ENCODE results near the gene IPP. TPM values are rescaled to one million over a fixed set of nuclear protein-coding genes. Genes with fewer than 3 reads are reported as not detected.
"Not testable (repeated sequence)": the region's sequence is repeated elsewhere in the genome, so short reads cannot be mapped to it uniquely, and the experiment has no call there.

IPP gene
- total RNA-seq, 3 donors from 2014 or later: 10.5 to 15.4 (median 11.4) TPM

DNA sequence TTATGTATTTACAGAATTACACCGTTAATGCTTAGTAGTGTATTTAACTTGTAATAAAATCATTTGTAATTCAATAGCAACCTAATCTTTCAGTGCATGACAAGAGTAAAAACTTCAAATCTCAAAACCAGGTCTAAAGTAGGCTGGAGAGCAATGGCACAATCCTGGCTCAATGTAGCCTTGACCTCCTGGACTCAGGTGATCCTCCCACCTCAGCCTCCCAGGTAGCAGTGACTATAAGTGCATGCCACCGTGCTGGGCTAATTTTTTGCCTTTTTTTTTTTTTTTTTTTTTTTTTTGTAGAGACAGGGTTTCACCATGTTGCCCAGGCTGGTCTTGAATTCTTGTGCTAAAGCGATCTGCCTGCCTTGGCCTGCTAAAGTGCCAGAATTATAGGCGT is 11.3 kb downstream of the IPP start:
- Histone ChIP-seq H3K27me3 (no peaks in the 10 kb centered on the region), H3K9me3 (no peaks in the 10 kb centered on the region), H3K27ac (no peak overlapping the region), H3K4me1 (no peaks in the 10 kb centered on the region), H3K36me3 (no peaks in the 10 kb centered on the region), H3K4me3 (no peak overlapping the region)
- intact Hi-C loops (cut with DNase I; ENCODE audit: low total_unique reads): no loop called here
- TF ChIP-seq, protein P1, sequence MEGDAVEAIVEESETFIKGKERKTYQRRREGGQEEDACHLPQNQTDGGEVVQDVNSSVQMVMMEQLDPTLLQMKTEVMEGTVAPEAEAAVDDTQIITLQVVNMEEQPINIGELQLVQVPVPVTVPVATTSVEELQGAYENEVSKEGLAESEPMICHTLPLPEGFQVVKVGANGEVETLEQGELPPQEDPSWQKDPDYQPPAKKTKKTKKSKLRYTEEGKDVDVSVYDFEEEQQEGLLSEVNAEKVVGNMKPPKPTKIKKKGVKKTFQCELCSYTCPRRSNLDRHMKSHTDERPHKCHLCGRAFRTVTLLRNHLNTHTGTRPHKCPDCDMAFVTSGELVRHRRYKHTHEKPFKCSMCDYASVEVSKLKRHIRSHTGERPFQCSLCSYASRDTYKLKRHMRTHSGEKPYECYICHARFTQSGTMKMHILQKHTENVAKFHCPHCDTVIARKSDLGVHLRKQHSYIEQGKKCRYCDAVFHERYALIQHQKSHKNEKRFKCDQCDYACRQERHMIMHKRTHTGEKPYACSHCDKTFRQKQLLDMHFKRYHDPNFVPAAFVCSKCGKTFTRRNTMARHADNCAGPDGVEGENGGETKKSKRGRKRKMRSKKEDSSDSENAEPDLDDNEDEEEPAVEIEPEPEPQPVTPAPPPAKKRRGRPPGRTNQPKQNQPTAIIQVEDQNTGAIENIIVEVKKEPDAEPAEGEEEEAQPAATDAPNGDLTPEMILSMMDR (IDR thresholded peaks at IDR 0.05): no peak
- TF ChIP-seq POLR2A (IDR thresholded peaks at IDR 0.05): no peak
- no peak for TF ChIP-seq POLR2AphosphoS5 (IDR thresholded peaks at IDR 0.05)
- no peak for DNase-seq (ENCODE audit: low spot score in 2 of 2)

DNA sequence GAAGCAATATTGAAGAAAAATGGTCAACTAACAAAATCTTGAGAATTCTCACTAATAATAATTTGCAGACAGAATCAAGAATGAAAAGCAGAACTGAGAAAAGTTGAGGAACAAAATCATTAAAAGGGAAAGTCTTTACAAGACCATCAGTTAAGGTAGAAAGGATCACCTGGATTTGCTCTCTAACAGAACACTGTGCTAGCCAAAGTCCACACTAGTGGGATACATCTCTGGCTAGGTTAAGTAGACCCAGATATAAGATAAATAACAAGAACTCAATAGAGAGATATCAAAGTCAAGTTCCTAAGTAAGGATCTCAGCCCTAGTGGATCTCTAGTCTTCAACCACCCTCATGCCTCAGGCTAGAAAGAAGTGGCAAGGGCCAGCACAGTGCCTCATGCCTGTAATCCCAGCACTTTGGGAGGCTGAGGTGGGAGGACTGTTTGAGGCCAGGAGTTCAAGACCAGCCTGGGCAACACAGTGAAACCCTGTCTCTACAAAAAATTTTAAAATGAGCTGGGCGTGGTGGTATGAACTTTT is 19.6 kb downstream of the IPP start:
- Histone ChIP-seq H3K4me3 (no peak overlapping the region), H3K27ac (peak overlapping the region; percentile 26 to 50), H3K4me1 (no peaks in the 10 kb centered on the region), H3K36me3 (no peaks in the 10 kb centered on the region), H3K9me3 (no peaks in the 10 kb centered on the region), H3K27me3 (no peaks in the 10 kb centered on the region)
- no peak for TF ChIP-seq POLR2AphosphoS5 (IDR thresholded peaks at IDR 0.05)
- TF ChIP-seq, protein P1 (IDR thresholded peaks at IDR 0.05): no peak
- no peak for TF ChIP-seq POLR2A (IDR thresholded peaks at IDR 0.05)
- DNase-seq (ENCODE audit: low spot score in 2 of 2): no peak
- intact Hi-C loops (cut with DNase I; ENCODE audit: low total_unique reads): no loop called here

DNA sequence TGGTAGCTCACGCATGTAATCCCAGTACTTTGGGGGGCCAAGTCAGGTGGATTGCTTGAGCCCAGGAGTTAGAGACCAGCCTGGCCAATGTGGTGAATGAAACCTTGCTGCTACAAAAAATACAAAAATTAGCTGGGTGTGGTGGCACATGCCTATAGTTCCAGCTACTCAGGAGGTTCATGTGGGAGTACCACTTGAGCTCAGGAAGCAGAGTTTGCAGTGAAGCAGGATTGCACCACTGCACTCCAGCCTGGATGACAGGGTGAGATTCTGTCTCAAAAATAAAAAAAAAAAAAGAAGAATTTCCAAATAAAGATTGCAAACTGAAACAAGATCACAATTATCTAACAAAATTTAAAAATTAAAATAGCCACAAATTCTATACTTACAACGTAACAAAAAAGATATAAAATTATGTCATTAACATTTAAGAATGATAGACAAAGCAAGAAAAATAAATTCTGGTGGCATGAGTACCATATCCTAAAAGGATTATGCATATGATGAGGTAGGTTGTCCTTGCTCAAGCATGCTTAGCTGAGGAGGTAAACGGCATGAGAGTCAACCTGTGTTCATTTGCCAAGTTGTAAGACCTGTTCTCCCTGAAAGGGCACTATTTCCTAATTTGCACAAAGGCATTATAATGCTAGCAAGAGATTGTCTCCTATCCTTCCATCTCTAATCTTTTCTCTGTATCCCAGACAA is 20.2 kb downstream of the IPP start:
- H3K36me3 ChIP-seq: no peaks in the 10 kb centered on the region
- no peaks in the 10 kb centered on the region for H3K9me3 ChIP-seq
- intact Hi-C loops (cut with DNase I; ENCODE audit: low total_unique reads): no loop called here
- H3K4me3 ChIP-seq: no peak overlapping the region
- TF ChIP-seq POLR2AphosphoS5 (IDR thresholded peaks at IDR 0.05): peak in 1 of 3 donors; percentile 53
- TF ChIP-seq POLR2A (IDR thresholded peaks at IDR 0.05): no peak
- no peak overlapping the region for H3K27ac ChIP-seq
- H3K4me1 ChIP-seq: no peaks in the 10 kb centered on the region
- H3K27me3 ChIP-seq: no peaks in the 10 kb centered on the region
- no peak for DNase-seq (ENCODE audit: low spot score in 2 of 2)

DNA sequence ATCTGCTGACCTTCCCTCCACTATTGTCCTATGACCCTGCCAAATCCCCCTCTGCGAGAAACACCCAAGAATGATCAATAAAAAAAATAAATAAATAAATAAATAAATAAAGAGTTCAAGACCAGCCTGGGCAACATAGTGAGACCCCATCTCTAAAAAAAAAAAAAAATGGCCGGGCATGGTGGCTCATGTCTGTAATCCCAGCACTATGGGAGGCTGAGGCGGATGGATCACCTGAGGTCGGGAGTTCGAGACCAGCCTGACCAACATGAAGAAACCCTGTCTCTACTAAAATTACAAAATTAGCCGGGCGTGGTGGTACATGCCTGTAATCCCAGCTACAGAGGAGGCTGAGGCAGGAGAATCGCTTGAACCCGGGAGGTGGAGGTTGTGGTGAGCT is 24.4 kb downstream of the IPP start:
- H3K4me3 ChIP-seq; H3K27me3 ChIP-seq; H3K4me1 ChIP-seq; H3K27ac ChIP-seq; DNase-seq (ENCODE audit: low spot score in 2 of 2); intact Hi-C loops (cut with DNase I; ENCODE audit: low total_unique reads); H3K36me3 ChIP-seq; H3K9me3 ChIP-seq: not testable (repeated sequence)

DNA sequence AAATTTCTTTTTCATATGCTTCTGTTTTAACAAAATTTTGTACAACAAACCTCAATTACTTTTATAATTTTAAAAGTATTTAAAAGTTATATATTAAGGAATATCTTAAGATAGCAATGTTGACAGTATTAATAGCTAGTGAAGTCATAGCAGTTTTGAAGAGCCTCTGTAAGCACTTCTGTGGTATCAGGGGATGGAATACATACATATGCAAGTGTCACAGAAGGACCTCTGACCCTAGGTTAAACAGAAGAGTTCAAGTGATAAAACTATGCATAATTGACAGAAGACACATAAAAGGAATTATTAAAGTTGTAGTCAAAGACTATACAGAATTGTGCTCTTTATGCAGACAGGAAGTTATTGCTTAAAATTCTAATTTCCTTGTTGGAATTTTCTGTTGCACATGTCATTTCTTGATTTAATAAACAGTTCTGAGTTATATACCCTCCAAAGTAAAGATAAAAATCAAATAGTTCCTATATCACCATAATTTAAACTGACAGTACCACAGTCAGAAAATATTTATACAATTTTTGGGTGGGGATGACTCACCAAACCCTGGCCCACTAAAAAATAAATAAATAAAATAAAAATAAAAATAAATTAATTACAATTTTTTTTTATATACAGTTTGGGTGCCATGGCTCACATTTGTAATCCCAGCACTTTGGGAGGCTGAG is 27.1 kb downstream of the IPP start:
- H3K27me3 ChIP-seq: no peaks in the 10 kb centered on the region
- no peak overlapping the region for H3K4me3 ChIP-seq
- no peaks in the 10 kb centered on the region for H3K9me3 ChIP-seq
- intact Hi-C loops (cut with DNase I; ENCODE audit: low total_unique reads): no loop called here
- H3K36me3 ChIP-seq: peaks cover 3% of the 10 kb centered on the region
- no peak for TF ChIP-seq POLR2A (IDR thresholded peaks at IDR 0.05)
- no peak for TF ChIP-seq POLR2AphosphoS5 (IDR thresholded peaks at IDR 0.05)
- TF ChIP-seq, protein P1 (IDR thresholded peaks at IDR 0.05): no peak
- DNase-seq (ENCODE audit: low spot score in 2 of 2): no peak
- no peak overlapping the region for H3K27ac ChIP-seq
- no peaks in the 10 kb centered on the region for H3K4me1 ChIP-seq

DNA sequence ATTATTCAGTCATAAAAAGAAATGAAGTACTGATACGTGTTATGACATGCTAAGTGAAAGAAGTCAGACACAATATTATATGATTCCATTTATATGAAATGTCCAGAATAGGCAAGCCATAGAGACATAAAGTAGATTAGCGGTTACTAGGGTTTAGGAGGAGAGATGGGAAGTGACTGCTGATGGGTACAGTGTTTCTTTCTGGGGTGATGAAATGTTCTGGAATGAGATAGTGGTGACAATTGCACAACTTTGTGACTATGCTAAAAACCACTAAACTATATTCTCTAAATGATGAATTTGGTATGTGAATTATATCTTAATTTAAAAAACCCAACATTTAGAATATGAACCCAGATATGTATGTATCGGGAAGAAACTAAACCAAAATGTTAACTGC is 27.6 kb downstream of the IPP start:
- intact Hi-C loops (cut with DNase I; ENCODE audit: low total_unique reads): no loop called here
- Histone ChIP-seq H3K27me3 (no peaks in the 10 kb centered on the region), H3K36me3 (peaks cover 3% of the 10 kb centered on the region), H3K27ac (no peak overlapping the region), H3K4me3 (no peak overlapping the region), H3K9me3 (no peaks in the 10 kb centered on the region), H3K4me1 (no peaks in the 10 kb centered on the region)
- TF ChIP-seq, protein P1 (IDR thresholded peaks at IDR 0.05): no peak
- TF ChIP-seq POLR2A (IDR thresholded peaks at IDR 0.05) (no peak), POLR2AphosphoS5 (IDR thresholded peaks at IDR 0.05) (no peak)
- no peak for DNase-seq (ENCODE audit: low spot score in 2 of 2)

All from breast epithelium (tissue), 4 donors.